Stimulated activated naive CD8-positive, alpha-beta T cell treated with anti-CD3 and anti-CD28 coated beads, Interleukin-15, Interleukin-2, amounts not matched to agents 100 U/mL and 50 U/mL, for 24 hours (primary cell): Measurements from ENCODE around the gene MBLAC2.
A peak's percentile ranks its signal among the peaks of the same experiment; 100 is the strongest.

Experiments used
- ATAC-seq: fragments of 150-1000 bp; cut with Tn5 transposase; one replicate; pipeline ENCODE4 v1.10.0; 2021
- DNase-seq: peaks from one replicate; pipeline ENCODE4 v3.0.0; 2021

MBLAC2 gene

DNA sequence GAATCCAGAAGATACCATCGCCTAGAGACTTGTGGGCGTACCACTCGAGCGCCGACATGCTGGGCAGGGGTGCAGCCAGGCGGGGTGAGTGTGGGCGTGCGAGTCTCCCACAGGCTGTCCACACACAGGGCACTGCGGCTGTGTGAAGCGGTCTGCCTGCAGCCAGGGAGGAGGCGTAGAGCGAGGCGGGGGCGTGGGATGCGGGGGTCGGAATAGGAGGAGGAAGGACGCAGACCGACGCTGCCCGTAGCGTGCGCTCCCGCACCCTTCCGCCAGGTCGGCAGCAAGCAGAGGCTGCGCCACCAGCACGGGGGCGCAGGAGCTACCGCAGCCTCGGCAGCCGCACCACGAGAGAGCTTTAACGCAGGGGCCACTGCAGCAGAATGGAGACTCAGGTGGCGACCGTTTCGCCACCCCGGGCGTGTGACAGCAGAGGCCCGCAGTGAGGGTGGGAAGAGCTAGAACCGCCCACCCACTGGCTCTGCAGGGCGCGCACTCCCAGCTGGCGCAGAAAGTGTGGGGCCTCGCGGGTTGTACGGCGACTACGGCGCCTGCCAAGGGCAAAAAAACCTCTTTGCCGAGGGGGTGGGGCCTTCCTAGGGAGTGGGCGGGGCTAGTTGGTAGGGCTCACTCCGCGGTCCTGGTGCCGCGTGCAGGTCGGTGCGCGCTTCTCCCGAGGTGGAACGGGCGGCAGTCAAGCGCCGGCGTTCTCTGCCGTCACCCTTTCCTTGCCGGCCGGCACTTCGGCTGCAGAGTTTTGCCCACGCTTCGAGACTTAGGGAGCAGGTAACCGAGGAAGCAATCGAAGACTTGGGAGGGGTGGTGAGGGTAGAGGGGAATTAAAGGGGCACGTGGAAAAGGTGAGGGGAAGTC is at the start of gene MBLAC2, which contains the start of gene POLR3G:
Gene MBLAC2 (minus strand): TSS at position 537 of the 873 bp plus-strand sequence. CDS start 479 bp downstream, at position 58.
Gene POLR3G (plus strand): TSS at position 630 of the 873 bp plus-strand sequence. CDS start 10,704 bp downstream, outside the sequence.
- DNase-seq (peak; percentile 95), ATAC-seq (peak; percentile 90)

DNA sequence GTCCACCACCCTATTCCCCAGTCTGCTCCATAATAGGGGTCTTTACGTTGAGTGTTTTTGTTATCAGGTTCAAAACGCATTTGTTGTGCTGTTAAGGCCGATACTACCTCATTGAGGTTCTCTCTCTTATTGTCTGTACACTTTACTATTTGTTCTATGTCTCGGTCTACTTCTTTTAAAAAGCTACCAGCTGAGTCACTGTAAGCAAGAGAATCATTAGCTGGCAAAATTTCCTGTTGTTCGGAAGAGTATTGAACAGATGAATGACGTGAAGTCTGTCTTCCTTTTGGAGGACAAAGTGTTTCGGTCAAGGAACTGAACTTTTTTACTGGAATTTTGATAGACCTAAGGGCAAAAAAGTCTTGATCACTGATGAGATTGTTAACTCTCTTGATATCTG is 44.5 kb upstream of the MBLAC2 start:
- DNase-seq (no peak), ATAC-seq (no peak)

DNA sequence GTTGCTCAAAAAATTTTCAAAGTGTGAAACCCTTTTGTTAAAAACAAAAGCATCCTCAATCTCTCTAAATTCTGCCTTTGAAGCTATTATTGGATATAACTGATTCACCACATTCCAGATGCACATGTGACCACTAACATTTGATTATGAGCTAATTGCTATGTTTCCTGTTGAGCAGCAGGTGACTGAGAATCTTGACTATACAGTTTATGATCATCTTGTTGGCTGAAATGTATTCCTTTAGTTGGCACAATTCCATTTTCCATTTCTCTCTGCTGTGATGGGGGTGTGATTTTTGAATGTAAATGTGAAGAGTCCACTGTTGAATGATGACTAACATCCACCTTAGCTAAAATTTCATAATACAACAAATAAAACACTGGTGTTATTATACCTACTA is 44.1 kb upstream of the MBLAC2 start:
- DNase-seq = no peak
- no peak for ATAC-seq

DNA sequence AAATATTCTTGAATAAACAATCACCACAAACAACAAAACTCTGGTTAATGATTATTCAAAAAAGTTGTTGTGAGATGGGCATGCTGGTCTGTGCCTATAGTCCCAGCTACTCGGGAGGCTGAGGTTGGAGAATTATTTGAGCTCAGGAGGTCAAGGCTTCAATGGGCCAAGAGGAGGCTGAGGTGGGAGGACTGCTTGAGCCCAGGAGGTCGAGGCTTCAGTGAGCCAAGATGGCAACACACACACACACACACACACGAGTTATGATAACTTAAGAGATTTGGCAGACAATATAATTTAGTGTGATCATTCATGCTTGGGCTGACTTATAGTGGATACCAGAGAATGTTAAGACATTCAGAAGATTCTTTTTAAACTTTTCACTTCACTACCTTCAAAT is 39.9 kb upstream of the MBLAC2 start:
- no peak for DNase-seq
- no peak for ATAC-seq

DNA sequence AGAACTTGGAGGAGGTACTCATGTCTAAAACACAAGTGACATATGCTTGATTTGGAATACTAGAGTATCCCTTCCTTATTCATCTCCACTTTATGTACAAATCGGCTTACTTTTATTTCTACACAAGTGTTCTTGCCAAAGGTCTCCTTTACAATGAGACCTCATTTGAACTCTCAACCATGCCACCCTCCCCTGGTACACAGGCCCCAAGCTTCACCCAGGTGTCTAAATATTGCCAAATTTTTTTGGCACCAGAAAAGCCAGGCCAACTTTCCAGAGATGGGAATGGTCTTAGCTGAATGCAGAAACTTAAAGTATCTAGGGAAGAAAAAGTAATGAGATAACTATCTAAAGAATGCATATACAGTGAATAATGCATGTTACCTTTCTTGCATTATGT is 35.9 kb upstream of the MBLAC2 start:
- ATAC-seq (no peak), DNase-seq (no peak)

DNA sequence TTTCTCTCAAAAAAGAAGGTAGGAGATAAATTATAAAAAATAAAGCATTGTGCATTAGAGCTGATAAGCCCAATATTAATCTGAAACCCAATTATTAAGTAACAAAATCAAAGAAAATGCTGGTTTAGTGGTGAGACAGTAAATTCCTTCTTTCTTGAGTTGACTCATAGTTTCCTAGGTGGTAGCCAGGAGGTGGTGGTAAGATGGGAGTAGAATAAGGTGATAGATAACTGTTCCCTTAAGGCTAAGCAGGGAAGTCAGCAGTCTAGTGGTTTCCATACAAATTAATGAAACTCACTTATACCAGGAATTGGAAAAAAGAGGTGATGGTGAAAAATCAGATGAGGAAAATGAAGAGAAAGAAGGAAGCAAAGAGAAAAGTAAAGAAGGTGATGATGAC is 31.6 kb upstream of the MBLAC2 start:
- no peak for DNase-seq
- ATAC-seq = no peak

DNA sequence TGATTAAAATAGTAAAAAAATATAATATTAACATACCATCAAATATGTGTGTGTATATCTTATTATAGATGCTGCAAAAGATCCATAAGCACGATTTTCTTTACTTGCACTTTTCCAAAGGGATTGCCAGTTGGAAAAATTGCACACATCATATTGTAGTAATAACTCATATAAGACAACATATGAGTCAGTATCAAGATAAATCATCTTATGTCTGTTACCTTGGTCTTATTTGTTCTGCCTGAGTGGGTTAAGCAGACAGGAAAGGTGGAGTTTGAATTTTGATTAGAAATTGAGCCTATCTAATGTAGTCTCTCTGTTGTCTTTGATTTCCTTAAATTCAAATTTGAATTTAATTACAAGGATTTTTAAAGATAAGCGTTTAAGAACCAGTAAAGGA is 30.2 kb upstream of the MBLAC2 start:
- DNase-seq = no peak
- ATAC-seq = no peak

DNA sequence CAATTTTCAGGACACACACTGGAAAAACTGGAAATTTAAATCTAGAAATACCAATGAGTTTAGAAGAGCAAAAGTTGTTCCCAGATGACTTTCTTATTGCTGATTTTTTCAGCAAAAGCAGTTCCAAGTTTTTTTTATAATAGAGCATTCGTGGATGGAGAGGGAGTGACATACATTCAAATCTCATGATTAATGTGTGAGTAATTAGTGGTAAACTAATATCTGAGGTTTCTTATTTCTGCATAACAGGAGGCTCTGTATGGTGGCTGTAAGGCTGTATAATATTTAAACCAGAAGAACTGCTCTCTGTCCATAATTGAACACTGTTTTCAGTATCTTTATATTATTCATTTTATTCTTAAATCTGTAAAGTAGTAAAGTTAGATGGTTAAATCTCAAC is 29.0 kb upstream of the MBLAC2 start:
- DNase-seq = no peak
- no peak for ATAC-seq

DNA sequence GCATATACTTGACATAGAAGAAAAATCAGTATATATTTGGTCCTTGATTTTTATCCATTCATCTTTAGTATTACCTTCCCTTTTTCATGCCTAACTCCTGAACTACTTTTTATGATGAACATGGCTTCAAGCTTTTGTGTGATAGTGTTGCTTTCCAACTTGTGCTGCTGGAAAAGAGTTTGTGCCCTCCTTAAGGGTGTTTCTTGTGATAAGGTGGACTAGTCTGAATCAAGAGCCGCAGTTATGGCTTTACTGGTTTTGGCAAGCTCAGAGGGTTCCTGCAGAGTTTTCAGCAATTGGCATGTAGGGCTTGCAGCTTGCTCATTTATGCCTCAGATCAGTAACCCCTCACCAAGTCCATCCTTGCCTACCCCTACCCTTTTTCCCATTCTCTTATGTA is 20.6 kb upstream of the MBLAC2 start:
- no peak for DNase-seq
- no peak for ATAC-seq

DNA sequence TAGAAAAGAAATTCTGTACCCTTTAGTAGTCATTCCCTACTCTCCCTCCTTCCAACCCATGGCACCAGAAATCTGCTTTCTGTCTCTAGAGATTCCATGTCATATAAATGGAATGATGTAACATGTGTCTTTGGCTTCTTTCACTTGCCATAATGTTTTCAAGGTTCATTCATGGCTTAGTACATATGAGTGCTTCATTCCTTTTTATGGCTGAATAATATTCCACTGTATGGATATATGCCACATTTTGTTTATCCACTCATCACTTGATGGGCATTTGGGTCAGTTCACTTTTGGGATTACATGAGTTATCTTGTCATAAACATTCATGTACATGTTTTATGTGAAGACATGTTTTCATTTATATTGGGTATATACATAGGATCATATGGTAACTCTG is 19.5 kb upstream of the MBLAC2 start:
- DNase-seq = no peak
- ATAC-seq = no peak

DNA sequence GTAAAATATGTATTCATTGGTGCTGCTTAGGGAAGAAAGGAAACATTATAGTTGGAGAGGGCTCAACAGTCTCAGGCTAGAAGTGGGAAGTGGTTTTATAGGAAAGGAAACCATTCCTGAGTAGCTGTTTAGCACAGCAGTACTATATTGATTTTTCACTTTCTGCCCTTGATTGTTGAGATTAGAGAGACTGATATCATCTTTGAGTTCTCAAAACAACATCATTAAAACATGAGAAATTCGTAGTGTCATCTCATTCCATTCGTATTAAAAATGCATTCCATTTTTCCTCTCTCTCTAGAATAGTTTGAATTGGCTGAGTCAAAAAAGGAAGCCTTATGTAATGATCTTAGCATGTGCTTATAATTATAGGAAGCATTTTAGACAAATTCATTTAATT is 14.2 kb upstream of the MBLAC2 start:
- DNase-seq = no peak

DNA sequence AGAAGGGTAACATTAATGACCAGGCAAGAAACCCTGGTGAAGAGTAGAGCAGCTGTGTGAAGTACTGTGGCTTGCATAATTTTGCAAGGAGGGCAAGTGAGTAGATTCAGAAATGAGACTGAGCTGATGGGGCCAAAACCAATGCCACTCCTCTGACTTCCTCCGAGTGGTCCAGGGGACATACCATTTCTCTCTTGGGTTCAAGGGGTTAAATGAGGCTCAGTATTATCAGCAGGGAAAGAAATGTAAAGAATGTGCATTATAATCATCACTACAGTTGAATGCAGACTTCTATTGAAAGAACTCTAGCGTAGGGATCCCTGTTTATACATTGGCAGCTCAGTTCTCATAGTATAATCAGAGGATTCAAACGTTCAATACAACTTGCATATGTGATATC is 10.0 kb upstream of the MBLAC2 start:
- ATAC-seq (no peak), DNase-seq (no peak)

More for the DNA sequence above, 14.2 kb upstream of the MBLAC2 start:
- no peak for ATAC-seq

DNA sequence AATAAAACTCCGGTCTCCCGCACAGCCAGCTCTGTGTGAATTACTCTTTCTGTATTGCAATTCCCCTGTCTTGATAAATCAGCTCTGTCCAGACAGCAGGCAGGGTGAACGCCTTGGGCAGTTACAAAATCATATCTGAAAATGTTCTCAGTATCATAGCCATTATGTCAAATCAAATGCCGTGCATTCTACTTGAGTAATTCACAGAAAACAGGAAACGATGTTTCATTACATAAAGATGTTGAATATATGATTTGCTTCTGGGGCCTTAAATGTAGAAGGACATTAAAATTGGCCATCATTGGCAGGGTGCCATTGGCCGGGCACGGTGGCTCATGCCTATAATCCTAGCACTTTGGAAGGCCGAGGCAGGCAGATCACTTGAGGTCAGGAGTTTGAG is 8.6 kb upstream of the MBLAC2 start:
- DNase-seq (no peak), ATAC-seq (no peak)

DNA sequence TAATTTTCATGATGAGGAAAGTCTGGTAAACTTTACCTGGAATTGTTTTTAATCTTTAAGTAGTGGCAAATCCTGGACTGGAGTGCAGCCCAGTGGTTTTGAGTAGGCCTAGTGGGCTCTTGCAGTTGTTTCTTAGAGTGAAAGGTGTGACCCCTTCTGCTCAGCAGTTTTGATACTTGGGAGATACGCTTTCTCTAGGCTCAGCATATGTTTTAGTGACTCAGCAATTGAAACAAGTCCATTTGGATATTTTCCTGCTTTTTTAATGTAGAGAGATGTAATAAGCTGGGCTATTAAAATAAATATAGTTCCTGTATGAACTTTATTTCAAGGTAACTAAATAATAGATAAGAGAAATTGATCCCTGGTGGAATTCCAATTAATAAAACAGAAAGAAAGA is 6.1 kb upstream of the MBLAC2 start:
- no peak for ATAC-seq

DNA sequence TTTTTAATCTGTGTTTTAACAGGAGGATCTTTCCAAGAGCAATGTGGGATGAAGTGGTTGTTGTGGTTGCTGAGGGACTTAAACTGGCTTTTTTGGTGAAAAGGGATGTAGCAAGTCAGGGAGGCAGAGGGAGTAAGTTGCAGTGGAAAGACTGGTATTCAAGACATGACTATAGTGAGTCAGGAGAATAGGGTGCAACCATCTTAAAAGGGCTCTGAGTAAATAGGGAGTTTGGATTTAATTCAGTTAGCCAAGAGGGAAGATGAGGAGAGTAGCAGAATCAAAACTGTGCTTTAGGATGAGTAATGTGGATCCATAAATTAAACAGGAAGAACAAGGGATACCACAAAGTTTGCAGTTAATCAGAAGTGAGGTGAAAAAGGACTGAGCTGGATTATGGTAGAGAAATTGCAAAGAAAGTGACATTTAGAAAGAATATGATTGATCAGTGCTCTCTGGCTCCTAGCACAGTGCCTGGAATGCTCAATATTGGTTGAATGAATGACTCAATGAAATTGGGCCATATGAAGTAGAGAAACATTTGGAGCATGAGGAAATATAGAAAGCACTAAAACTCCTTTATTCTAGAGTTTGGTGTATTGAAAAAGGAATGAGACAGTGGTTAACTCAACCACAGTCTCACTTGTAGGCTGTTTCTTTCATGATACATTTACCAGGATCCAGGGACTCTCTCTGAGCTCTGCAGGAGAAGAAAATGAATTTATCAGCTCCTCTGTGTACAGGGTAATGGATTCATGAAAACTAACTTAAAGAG is 5.2 kb upstream of the MBLAC2 start:
- ATAC-seq (no peak), DNase-seq (no peak)

More for the DNA sequence above, 6.1 kb upstream of the MBLAC2 start:
- no peak for DNase-seq

DNA sequence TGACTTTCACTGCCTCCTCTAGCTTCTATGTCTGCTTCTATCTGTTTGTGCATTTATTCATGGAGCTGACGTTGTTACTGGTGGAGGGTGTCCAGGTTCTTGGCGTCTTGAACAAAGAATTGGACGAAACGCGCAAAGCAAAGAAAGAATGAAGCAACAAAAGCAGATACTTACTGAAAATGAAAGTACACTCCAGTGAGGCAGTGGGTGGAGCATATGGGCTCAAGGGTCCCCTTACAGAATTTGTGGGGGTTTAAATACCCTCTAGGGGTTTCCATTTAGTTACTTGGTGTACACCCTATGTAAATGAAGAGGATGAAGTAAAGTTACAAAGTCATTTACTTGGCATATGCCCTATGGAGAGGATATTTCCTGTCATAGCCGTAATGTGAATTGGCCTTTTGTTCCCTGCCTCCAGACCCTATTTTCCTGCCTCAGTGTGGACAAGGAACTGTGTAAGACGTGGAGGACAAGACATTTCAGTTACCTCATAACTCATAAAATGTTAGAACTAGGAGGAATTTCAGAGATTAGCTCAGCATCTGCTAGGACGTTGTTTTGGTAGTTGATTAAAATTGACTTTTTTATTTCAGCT is 3.1 kb upstream of the MBLAC2 start:
- ATAC-seq (no peak), DNase-seq (no peak)

DNA sequence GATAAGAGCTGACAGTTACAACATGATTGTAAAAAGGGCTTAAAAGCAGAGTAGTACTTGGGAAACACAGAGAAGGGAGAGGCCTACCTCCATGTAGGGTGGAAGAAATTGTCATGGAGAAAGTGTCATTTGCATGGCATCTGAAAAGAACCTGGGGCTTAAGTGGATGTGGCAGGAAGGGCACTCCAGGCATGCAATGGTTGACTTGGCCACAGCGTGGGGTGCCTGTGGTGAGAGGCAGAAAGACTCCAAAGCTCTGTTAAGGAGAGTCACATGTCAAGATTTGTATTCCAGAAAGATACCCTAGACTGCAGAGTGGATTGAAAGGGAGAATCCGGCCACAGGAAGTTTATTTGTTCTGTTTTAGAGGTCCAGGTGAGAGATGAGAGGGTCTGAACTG is 2.5 kb upstream of the MBLAC2 start:
- no peak for DNase-seq
- no peak for ATAC-seq

DNA sequence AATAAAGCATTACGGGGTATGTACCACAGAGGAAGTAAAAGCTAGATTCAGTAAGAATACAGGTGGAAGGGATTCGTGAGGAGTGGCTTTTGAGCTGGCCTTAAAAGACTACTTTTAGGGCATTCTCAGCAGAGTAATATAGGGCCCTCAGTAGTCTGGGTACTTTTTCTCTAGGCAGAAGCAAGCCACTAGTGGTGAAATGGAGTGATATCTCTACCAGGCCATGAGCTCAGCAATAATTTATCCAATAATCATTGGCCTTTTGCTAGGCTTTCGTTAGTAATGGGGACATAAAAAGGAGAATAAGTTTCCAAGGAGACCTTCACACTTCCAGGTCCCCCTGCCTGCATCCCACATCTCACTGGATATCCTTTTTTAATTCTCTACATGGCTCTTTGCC is 1.8 kb upstream of the MBLAC2 start:
- no peak for DNase-seq
- no peak for ATAC-seq

DNA sequence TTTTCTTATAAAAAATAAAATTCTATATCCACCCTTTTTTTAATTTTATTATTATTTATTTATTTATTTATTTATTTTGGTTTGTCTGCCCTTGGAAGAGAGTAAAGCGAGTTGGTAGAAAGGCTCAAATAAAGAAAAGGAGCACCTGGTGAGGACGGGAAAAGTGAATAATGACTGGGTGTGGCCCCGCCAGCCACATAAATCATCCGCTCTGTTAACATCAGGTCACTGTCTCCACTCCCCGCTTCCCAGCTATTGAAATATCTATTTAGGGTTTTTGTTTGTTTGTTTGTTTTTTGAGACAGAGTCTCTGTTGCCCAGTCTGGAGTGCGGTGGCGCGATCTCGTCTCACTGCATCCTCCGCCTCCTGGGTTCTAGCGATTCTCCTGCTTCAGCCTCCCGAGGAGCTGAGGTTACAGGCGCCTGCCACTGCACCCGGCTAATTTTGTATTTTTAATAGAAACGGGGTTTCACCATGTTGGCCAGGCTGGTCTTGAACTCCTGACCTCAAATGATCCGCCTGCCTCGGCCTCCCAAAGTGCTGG is 937 bp upstream of the MBLAC2 start:
- ATAC-seq (no peak), DNase-seq (no peak)

DNA sequence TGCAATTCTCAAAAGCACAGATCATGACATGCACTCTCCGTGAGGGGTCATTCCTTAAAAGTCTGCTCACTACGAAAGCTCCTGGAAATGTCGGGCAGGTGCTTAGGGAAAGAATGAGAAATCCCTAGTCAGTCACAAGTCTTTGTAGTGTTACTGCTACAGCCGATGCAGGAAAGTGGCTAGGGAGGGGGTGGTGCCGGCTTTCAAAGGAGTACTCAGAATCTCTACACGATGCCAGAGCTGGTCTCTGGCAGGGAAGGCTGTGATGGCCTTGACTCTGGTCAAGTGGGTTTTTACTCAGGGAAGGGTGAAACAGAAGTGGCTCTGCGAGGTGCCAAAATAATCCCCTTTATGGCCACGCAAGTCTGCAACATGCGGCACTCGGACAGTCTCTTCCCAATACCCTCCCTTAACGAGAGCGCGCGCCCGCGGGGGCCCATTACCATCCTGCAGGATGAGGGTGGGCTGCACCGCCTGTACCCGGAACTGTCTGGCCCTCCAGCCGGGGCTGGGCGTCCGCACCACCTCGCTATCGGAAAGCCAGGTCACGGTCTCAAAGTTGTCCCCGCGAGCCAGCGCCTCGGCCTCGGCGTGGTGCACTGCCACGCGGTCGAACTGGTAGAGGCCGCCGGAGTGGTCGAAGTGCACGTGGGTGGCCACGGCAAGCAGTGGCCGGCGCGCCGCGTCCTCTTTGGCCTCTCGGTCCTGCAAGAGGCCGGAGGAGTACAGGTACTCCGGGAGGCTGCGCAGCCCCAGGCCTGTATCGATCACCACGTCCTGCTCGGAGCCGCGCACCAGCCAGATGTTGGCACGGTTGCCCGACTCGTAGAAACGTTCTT is 956 bp downstream of the MBLAC2 start:
- ATAC-seq (no peak), DNase-seq (peak; percentile 41)

DNA sequence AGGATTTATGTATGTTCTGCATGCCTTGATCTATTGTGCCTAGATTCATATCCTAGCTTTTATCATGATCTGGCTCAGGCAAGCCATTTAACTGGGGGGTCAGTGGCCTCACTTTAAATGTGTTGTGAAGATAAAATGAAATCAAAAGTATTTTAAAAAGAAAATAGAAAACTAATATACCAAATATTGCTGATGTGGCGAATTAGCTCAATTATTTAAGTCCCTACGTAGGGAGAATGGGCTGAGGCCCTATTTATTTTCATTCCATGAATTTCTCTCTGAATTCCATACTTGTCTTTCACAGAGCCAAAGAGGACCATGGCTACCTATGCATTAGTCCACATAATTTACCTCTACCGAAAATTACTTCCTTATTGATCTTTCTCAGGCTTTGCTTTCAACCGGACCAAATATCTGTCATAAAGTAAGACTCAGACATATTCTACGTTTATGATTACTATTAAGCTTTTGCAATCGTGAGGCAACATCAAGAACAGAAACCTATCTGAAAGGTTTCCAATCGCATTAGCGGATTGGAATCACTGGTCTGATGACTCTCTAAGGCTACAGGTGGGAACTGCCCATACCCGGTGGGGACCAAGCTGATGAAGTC is 1.7 kb downstream of the MBLAC2 start:
- ATAC-seq = no peak
- DNase-seq = no peak
